Cardiac fibroblast (primary cell): ENCODE data around the gene SDCCAG8.

Source experiments
- DNase-seq, 2 donors: peaks; one replicate each; pipeline versions ENCODE4 v3.0.0 to v3.0.0-alpha.2; 2010; ENCODE audit warnings: low read depth in 2 of 2
- H3K4me3 ChIP-seq, 2 donors: replicated peaks in 1 of 2; 1 replicate in 1 of 2; 2 replicates in 1 of 2; pipeline ENCODE4 v1.5.1; 2011; ENCODE audit warnings: low read depth in 2 of 2, low read length in 2 of 2, mild to moderate bottlenecking in 2 of 2, moderate library complexity in 1 of 2
- CTCF ChIP-seq: IDR thresholded peaks from one replicate; pipeline ENCODE4 v1.5.1; 2011; ENCODE audit warnings: low read depth, mild to moderate bottlenecking, low read length, inconsistent platforms

The SDCCAG8 gene

GRCh38 chr1:243301059-243301458 is 45.2 kb downstream of the SDCCAG8 start:
- H3K4me3 ChIP-seq: no peak overlapping the region
- peak; percentile 33 to 49 for DNase-seq
- no peak for TF ChIP-seq CTCF

- no peak overlapping the region for H3K4me3 ChIP-seq
- TF ChIP-seq CTCF: no peak
- no peak for DNase-seq
Observed at GRCh38 chr1:243311809-243312208, 56.0 kb downstream of the SDCCAG8 start.

GRCh38 chr1:243312952-243313634 is 57.3 kb downstream of the SDCCAG8 start:
- H3K4me3 ChIP-seq: no peak overlapping the region
- TF ChIP-seq CTCF: no peak
- no peak for DNase-seq

GRCh38 chr1:243313635-243314536 is 58.0 kb downstream of the SDCCAG8 start:
- no peak for DNase-seq
- no peak for TF ChIP-seq CTCF
- no peak overlapping the region for H3K4me3 ChIP-seq

GRCh38 chr1:243315455-243315854 is 59.6 kb downstream of the SDCCAG8 start:
- no peak overlapping the region for H3K4me3 ChIP-seq
- no peak for DNase-seq
- no peak for TF ChIP-seq CTCF

GRCh38 chr1:243315893-243316292 is 60.1 kb downstream of the SDCCAG8 start:
- H3K4me3 ChIP-seq: no peak overlapping the region
- peak in 1 of 2 donors; percentile 55 for DNase-seq
- TF ChIP-seq CTCF: no peak
